Measurements from ENCODE around the gene ARID5B. TPM values are rescaled to one million over a fixed set of nuclear protein-coding genes. Genes with fewer than 3 reads are reported as not detected.
A peak's percentile ranks its signal among the peaks of the same experiment; 100 is the strongest.

The ARID5B gene
- polyA plus RNA-seq, 3 donors, result 1.00 to 2.5 (median 1.5) TPM

DNA sequence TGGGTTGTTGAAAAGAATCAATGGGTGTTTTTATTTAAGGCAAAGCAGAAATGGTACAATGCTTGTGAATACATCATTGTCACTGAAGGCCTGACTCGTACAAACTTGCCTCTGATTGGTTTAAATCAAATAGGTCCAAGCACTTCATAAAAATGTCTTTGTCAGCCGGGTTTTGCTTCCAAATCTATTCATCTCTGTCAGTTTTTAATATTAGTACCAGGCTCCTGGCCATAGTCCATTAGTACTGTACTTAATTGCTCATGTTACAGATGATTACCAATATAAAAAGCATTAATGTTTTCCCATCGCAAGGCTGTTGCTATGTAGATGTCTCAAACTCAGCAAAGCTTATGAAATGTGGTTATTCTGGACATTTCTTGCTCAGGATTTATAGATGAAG lies 171.9 kb downstream of the ARID5B start:
- Mint-ChIP-seq H3K36me3 (peaks cover 45 to 47% of the 10 kb centered on the region in 2 donors), H3K27ac (no peak overlapping the region), H3K4me1 (peaks cover 8% of the 10 kb centered on the region), H3K27me3 (ENCODE audit: low read depth in 3 of 3) (peaks cover 0 to 2% (median 0%) of the 10 kb centered on the region in 3 donors), H3K9me3 (no peaks in the 10 kb centered on the region), H3K4me3 (no peak overlapping the region)
- TF ChIP-seq, protein P1, sequence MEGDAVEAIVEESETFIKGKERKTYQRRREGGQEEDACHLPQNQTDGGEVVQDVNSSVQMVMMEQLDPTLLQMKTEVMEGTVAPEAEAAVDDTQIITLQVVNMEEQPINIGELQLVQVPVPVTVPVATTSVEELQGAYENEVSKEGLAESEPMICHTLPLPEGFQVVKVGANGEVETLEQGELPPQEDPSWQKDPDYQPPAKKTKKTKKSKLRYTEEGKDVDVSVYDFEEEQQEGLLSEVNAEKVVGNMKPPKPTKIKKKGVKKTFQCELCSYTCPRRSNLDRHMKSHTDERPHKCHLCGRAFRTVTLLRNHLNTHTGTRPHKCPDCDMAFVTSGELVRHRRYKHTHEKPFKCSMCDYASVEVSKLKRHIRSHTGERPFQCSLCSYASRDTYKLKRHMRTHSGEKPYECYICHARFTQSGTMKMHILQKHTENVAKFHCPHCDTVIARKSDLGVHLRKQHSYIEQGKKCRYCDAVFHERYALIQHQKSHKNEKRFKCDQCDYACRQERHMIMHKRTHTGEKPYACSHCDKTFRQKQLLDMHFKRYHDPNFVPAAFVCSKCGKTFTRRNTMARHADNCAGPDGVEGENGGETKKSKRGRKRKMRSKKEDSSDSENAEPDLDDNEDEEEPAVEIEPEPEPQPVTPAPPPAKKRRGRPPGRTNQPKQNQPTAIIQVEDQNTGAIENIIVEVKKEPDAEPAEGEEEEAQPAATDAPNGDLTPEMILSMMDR (IDR thresholded peaks at IDR 0.05), result no peak
- Histone ChIP-seq H3K4me1 (ENCODE audit: control insufficient read depth in 1 of 2, insufficient read depth in 2 of 2, low read length in 2 of 2) (peaks cover 5 to 10% of the 10 kb centered on the region in 2 donors), H3K4me3 (replicated peaks in 1 of 3; ENCODE audit: low read depth in 2 of 3, low read length in 3 of 3) (no peak overlapping the region), H3K79me2 (ENCODE audit: insufficient read depth, low read length) (no peaks in the 10 kb centered on the region), H2AFZ (ENCODE audit: insufficient read depth, low read depth, low read length, poor library complexity, severe bottlenecking) (no peak overlapping the region), H3K9me3 (replicated peaks in 1 of 2; ENCODE audit: control insufficient read depth in 1 of 2, insufficient read depth in 1 of 2, low read length in 2 of 2) (no peaks in the 10 kb centered on the region), H3K9ac (ENCODE audit: insufficient read depth, low read length, poor library complexity, severe bottlenecking) (no peak overlapping the region), H3K36me3 (replicated peaks in 1 of 2; ENCODE audit: control insufficient read depth in 1 of 2, insufficient read depth in 2 of 2, low read length in 2 of 2) (peaks cover 0 to 16% of the 10 kb centered on the region in 2 donors), H3K27ac (ENCODE audit: low read depth in 1 of 2, low read length in 2 of 2) (no peak overlapping the region), H3K4me2 (replicated peaks; ENCODE audit: extremely low read depth, low read length, poor library complexity, severe bottlenecking) (no peak overlapping the region), H4K20me1 (ENCODE audit: insufficient read depth, low read length) (no peaks in the 10 kb centered on the region), H3K27me3 (ENCODE audit: control insufficient read depth in 2 of 2, insufficient read depth in 2 of 2, low read length in 2 of 2) (no peaks in the 10 kb centered on the region)
- intact Hi-C loops (cut with micrococcal nuclease), result loop anchor here in 1 of 2 donors (10.0 kb wide), 1 partner anchor 859 kb away; no protein-coding TSS in a partner anchor
- 100% methylated on average over 1 of the region's 3 CpGs for WGBS (ENCODE audit: insufficient coverage)
- no peak for DNase-seq

DNA sequence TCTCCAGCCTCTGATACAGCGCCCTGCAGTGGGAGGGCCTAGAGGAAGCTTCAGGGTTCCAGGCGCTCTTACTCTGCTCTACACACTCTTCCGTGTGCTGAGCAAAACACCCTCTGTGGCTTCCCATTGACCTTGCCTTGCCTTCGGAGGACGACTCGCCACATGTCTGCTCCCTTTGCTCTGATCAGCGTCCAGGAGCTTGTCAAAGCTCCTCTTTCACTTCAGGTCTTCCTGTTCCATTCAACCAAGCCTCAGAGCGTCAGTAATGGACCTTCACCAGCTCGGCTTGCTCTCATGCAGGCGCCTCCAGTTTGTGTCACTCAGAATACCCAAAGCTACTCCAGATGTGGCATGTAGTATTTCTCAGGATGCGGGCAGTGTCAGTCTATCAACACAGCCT lies 173.9 kb downstream of the ARID5B start:
- H3K9ac ChIP-seq (ENCODE audit: insufficient read depth, low read length, poor library complexity, severe bottlenecking), result no peak overlapping the region
- Mint-ChIP-seq H3K4me1 (no peaks in the 10 kb centered on the region), H3K27me3 (ENCODE audit: low read depth in 3 of 3) (peaks cover 0 to 2% (median 0%) of the 10 kb centered on the region in 3 donors), H3K4me3 (no peak overlapping the region), H3K36me3 (peaks cover 42 to 43% of the 10 kb centered on the region in 2 donors), H3K9me3 (no peaks in the 10 kb centered on the region), H3K27ac (peak overlapping the region in 1 of 7 donors; percentile 55)
- intact Hi-C loops (cut with micrococcal nuclease), result loop anchor here in 1 of 2 donors (10.0 kb wide), 1 partner anchor 861 kb away; no protein-coding TSS in a partner anchor
- peaks cover 0 to 16% of the 10 kb centered on the region in 2 donors for H3K36me3 ChIP-seq (replicated peaks in 1 of 2; ENCODE audit: control insufficient read depth in 1 of 2, insufficient read depth in 2 of 2, low read length in 2 of 2)
- no peak overlapping the region for H3K4me3 ChIP-seq (replicated peaks in 1 of 3; ENCODE audit: low read depth in 2 of 3, low read length in 3 of 3)
- no peak overlapping the region for H3K4me2 ChIP-seq (replicated peaks; ENCODE audit: extremely low read depth, low read length, poor library complexity, severe bottlenecking)
- peaks cover 0 to 1% of the 10 kb centered on the region in 2 donors for H3K4me1 ChIP-seq (ENCODE audit: control insufficient read depth in 1 of 2, insufficient read depth in 2 of 2, low read length in 2 of 2)
- no peaks in the 10 kb centered on the region for H3K27me3 ChIP-seq (ENCODE audit: control insufficient read depth in 2 of 2, insufficient read depth in 2 of 2, low read length in 2 of 2)
- H2AFZ ChIP-seq (ENCODE audit: insufficient read depth, low read depth, low read length, poor library complexity, severe bottlenecking), result no peak overlapping the region
- 92% methylated on average over 10 of the region's 11 CpGs for WGBS (ENCODE audit: insufficient coverage)
- H4K20me1 ChIP-seq (ENCODE audit: insufficient read depth, low read length), result no peaks in the 10 kb centered on the region
- TF ChIP-seq, protein P1 (IDR thresholded peaks at IDR 0.05), result no peak
- DNase-seq, result no peak
- no peaks in the 10 kb centered on the region for H3K79me2 ChIP-seq (ENCODE audit: insufficient read depth, low read length)
- no peaks in the 10 kb centered on the region for H3K9me3 ChIP-seq (replicated peaks in 1 of 2; ENCODE audit: control insufficient read depth in 1 of 2, insufficient read depth in 1 of 2, low read length in 2 of 2)
- no peak overlapping the region for H3K27ac ChIP-seq (ENCODE audit: low read depth in 1 of 2, low read length in 2 of 2)
